ENCODE measurements around the gene AOAH. TPM values are rescaled to one million over a fixed set of nuclear protein-coding genes. Genes with fewer than 3 reads are reported as not detected.

The AOAH gene
- total RNA-seq, 2 donors from 2014 or later, result 0.70 to 1.6 TPM

DNA sequence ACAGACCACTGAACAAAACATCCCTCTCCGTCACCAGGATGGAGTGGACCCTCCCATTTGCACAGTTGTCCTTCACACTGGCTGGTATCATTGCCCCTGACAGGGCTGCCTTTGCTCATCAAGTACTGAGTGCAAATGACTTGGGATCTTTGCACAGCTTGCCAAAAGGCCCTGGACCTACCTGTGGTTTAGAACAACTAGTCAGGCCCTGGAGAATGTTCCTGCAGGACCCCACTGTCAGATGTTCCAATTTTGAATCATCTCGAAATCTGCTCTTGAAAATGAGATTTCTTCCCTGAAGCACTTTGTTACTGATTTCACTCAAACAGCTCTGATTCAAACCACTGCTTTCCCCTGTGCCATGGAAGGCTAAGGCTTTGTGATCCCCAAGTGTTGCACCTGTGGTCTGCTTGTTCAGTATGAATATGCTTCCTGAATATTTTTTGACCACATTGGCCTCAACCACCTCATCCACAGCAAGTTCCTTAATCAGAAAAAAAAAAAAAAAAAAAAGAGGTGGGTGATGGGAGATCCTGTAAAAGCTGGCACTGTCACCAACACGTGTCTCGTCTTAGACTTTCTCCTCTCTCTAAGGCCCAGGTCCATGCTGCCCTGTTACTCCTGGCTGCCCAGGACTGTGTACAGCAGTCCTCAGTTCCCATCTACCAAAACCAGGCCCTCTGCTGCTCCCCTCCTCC, 2.7 kb upstream of the AOAH start:
- H3K9me3 ChIP-seq (ENCODE audit: control insufficient read depth, low read length), result no peaks in the 10 kb centered on the region
- peaks cover 10% of the 10 kb centered on the region for H3K9me3 Mint-ChIP-seq
- no peak overlapping the region for H3K27ac ChIP-seq (ENCODE audit: low read depth, low read length)
- H3K4me3 Mint-ChIP-seq, result no peak overlapping the region
- TF ChIP-seq, protein P1, sequence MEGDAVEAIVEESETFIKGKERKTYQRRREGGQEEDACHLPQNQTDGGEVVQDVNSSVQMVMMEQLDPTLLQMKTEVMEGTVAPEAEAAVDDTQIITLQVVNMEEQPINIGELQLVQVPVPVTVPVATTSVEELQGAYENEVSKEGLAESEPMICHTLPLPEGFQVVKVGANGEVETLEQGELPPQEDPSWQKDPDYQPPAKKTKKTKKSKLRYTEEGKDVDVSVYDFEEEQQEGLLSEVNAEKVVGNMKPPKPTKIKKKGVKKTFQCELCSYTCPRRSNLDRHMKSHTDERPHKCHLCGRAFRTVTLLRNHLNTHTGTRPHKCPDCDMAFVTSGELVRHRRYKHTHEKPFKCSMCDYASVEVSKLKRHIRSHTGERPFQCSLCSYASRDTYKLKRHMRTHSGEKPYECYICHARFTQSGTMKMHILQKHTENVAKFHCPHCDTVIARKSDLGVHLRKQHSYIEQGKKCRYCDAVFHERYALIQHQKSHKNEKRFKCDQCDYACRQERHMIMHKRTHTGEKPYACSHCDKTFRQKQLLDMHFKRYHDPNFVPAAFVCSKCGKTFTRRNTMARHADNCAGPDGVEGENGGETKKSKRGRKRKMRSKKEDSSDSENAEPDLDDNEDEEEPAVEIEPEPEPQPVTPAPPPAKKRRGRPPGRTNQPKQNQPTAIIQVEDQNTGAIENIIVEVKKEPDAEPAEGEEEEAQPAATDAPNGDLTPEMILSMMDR (conservative IDR thresholded peaks at IDR 0.05), result no peak
- no peak overlapping the region for H3K27ac Mint-ChIP-seq
- no peaks in the 10 kb centered on the region for H3K36me3 ChIP-seq (ENCODE audit: control insufficient read depth, insufficient read depth, low read length)
- no peaks in the 10 kb centered on the region for H3K36me3 Mint-ChIP-seq (ENCODE audit: low read depth)
- no peak for DNase-seq
- no peak overlapping the region for H3K9ac ChIP-seq (ENCODE audit: extremely low read depth, low read length, poor library complexity, severe bottlenecking)
- no peaks in the 10 kb centered on the region for H3K27me3 ChIP-seq (ENCODE audit: control insufficient read depth, insufficient read depth, low read length, poor library complexity, severe bottlenecking)
- WGBS, 2 experiments (ENCODE audit: insufficient coverage in 1 of 2, insufficient read length in 1 of 2), result 87 to 100% methylated on average over 2 to 4 of the region's 4 CpGs
- H3K4me1 Mint-ChIP-seq, result no peaks in the 10 kb centered on the region
- H3K4me3 ChIP-seq (ENCODE audit: low read length), result no peak overlapping the region
- H3K27me3 Mint-ChIP-seq (ENCODE audit: insufficient read depth), result no peaks in the 10 kb centered on the region
- no peaks in the 10 kb centered on the region for H3K4me1 ChIP-seq (ENCODE audit: control insufficient read depth, insufficient read depth, low read length)

DNA sequence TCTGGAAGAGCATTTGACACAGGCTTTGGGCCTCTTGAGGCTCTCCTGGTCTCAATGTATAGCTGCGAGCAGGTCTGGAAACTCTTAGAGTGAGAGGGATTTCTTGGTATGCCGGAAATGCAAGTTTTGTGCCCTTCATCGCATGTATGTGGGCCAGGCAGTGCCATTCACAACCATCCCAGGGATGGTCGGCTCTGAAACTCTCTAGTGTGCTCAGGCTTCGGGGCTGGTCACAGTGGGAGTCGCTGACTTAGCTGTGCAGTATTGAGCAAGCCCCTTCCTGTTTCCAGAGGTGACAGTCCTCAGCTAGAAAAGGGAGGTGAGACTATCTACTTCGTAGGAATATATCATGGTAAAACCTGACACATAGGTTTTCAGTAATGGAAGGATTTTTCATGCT, 2.0 kb upstream of the AOAH start:
- H3K9me3 Mint-ChIP-seq, result peaks cover 10% of the 10 kb centered on the region
- H3K36me3 ChIP-seq (ENCODE audit: control insufficient read depth, insufficient read depth, low read length), result no peaks in the 10 kb centered on the region
- no peak overlapping the region for H3K27ac Mint-ChIP-seq
- H3K36me3 Mint-ChIP-seq (ENCODE audit: low read depth), result no peaks in the 10 kb centered on the region
- TF ChIP-seq, protein P1 (conservative IDR thresholded peaks at IDR 0.05), result no peak
- H3K9me3 ChIP-seq (ENCODE audit: control insufficient read depth, low read length), result no peaks in the 10 kb centered on the region
- 91 to 92% methylated on average over 7 of the region's 7 CpGs for WGBS, 2 experiments (ENCODE audit: insufficient coverage in 1 of 2, insufficient read length in 1 of 2)
- H3K27ac ChIP-seq (ENCODE audit: low read depth, low read length), result no peak overlapping the region
- no peaks in the 10 kb centered on the region for H3K4me1 ChIP-seq (ENCODE audit: control insufficient read depth, insufficient read depth, low read length)
- no peaks in the 10 kb centered on the region for H3K4me1 Mint-ChIP-seq
- H3K4me3 ChIP-seq (ENCODE audit: low read length), result no peak overlapping the region
- DNase-seq, result no peak
- no peaks in the 10 kb centered on the region for H3K27me3 Mint-ChIP-seq (ENCODE audit: insufficient read depth)
- H3K4me3 Mint-ChIP-seq, result no peak overlapping the region
- H3K27me3 ChIP-seq (ENCODE audit: control insufficient read depth, insufficient read depth, low read length, poor library complexity, severe bottlenecking), result no peaks in the 10 kb centered on the region
- H3K9ac ChIP-seq (ENCODE audit: extremely low read depth, low read length, poor library complexity, severe bottlenecking), result no peak overlapping the region

DNA sequence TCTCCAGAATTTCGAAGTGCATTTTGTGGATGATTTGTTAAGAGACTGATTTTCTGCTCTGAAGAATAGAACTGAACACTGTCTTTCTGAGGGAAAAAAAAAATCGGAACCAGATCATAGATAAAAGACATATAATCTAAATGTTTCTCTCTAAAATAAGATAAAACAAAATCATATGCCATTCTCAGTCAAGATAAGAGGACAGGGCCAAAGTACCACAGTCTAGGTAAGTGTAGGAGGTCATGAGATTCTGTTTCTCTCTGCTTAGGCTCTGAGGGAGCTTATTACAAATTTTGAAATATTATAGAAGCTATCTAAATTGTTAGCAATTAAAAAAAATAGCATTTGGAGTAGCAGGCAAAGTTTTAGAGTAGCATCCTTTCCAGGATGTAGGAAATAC, 702 bp upstream of the AOAH start:
- Histone ChIP-seq H3K4me3 (ENCODE audit: low read length) (no peak overlapping the region), H3K4me1 (ENCODE audit: control insufficient read depth, insufficient read depth, low read length) (no peaks in the 10 kb centered on the region), H3K27me3 (ENCODE audit: control insufficient read depth, insufficient read depth, low read length, poor library complexity, severe bottlenecking) (no peaks in the 10 kb centered on the region), H3K9ac (ENCODE audit: extremely low read depth, low read length, poor library complexity, severe bottlenecking) (no peak overlapping the region), H3K27ac (ENCODE audit: low read depth, low read length) (no peak overlapping the region), H3K36me3 (ENCODE audit: control insufficient read depth, insufficient read depth, low read length) (no peaks in the 10 kb centered on the region), H3K9me3 (ENCODE audit: control insufficient read depth, low read length) (no peaks in the 10 kb centered on the region)
- peaks cover 10% of the 10 kb centered on the region for H3K9me3 Mint-ChIP-seq
- TF ChIP-seq, protein P1 (conservative IDR thresholded peaks at IDR 0.05), result no peak
- no peaks in the 10 kb centered on the region for H3K36me3 Mint-ChIP-seq (ENCODE audit: low read depth)
- H3K27me3 Mint-ChIP-seq (ENCODE audit: insufficient read depth), result no peaks in the 10 kb centered on the region
- no peak overlapping the region for H3K27ac Mint-ChIP-seq
- no peaks in the 10 kb centered on the region for H3K4me1 Mint-ChIP-seq
- no peak overlapping the region for H3K4me3 Mint-ChIP-seq
- WGBS, 2 experiments (ENCODE audit: insufficient coverage in 1 of 2, insufficient read length in 1 of 2), result 74 to 80% methylated on average over 1 to 2 of the region's 2 CpGs
- DNase-seq, result no peak

Data from endodermal cell (in vitro differentiated cells).